Prostate gland (tissue), 2 donors: ENCODE measurements around the gene PRDM16. TPM values are rescaled to one million over a fixed set of nuclear protein-coding genes. Genes with fewer than 3 reads are reported as not detected.

Experiments
- DNase-seq: peaks from one replicate; pipeline ENCODE4 v3.0.0-alpha.2; 2019; ENCODE audit warnings: low spot score
- H3K27ac ChIP-seq, 2 donors: fragments of 200-600 bp; sonication (generic); 2 replicates each; pipeline ENCODE4 v1.5.1; 2017 to 2019
- H3K27me3 ChIP-seq: fragments of 200-600 bp; sonication (generic); replicated peaks from 2 replicates; pipeline ENCODE4 v1.5.1; 2019; ENCODE audit not compliant: insufficient read depth
- H3K36me3 ChIP-seq, 2 donors: fragments of 200-600 bp; sonication (generic); 1 replicate in 1 of 2; 2 replicates in 1 of 2; pipeline versions ENCODE4 v1.5.1 to v1.8.1; 2017 to 2019
- H3K4me1 ChIP-seq: fragments of 200-600 bp; sonication (generic); replicated peaks from 2 replicates; pipeline ENCODE4 v1.5.1; 2019
- H3K4me3 ChIP-seq, 2 donors: fragments of 200-600 bp; sonication (generic); 2 replicates each; pipeline ENCODE4 v1.5.1; 2017 to 2019
- H3K9me3 ChIP-seq: fragments of 200-600 bp; sonication (generic); 2 replicates; pipeline ENCODE4 v1.5.1; 2017
- CTCF ChIP-seq, 4 experiments: fragments of 200-600 bp in 2 of 4; fragments of 450-650 bp in 2 of 4; sonication (generic) in 2 of 4; IDR thresholded peaks; 1 replicate in 3 of 4; 2 replicates in 1 of 4; pipeline ENCODE4 v1.5.1; 2016 to 2019; ENCODE audit warnings: antibody characterized with exemption in 4 of 4, mild to moderate bottlenecking in 2 of 4, moderate library complexity in 2 of 4
- POLR2A ChIP-seq: fragments of 450-650 bp; IDR thresholded peaks from one replicate; pipeline ENCODE4 v1.6.1; 2016; ENCODE audit warnings: antibody characterized with exemption, mild to moderate bottlenecking
- POLR2AphosphoS5 ChIP-seq: sonication (generic); formaldehyde crosslinking; IDR thresholded peaks from one replicate; pipeline ENCODE4 v1.6.1; 2017; ENCODE audit warnings: antibody characterized with exemption
- WGBS: methylation state at CpG from one replicate; pipeline ENCODE4 v1.1.5; 2018; 5-methylcytosine and 5-hydroxymethylcytosine counted together
- intact Hi-C: fragments of 100-400 bp; cut with DNase I; formaldehyde crosslinking; loops from one replicate; pipeline ENCODE4 v1.14.2; 2022
- total RNA-seq, 2 donors: library from RNA; depleted of rRNA; stranded (reverse); fragments of >200 nt; gene quantifications; one replicate each; pipeline ENCODE4 v1.1.0, GENCODE V29; 2016

Gene PRDM16
- total RNA-seq, 2 donors from 2014 or later: 0.23 to 6.5 TPM

DNA sequence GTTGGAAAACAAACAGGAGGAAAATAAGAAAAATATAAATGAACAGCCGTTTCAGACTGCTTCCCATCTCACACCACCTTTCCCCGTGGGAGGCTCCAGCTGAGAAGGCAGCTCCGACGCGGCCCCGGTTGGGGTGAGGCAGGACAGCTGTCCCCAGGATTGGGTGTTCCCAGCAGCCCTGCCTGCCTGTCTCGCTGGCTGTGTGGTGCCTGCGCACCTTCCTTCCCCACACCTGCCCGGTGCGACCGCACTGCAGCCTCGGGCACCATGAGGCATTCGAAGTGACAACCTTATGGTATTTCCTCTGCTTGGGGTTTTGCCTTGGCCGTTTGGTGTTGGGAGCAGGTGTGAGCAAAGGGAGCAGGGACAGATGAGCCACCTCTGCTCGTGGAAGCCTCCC, 161.6 kb downstream of the PRDM16 start:
- DNase-seq: no peak
- Histone ChIP-seq H3K4me3 (no peak overlapping the region), H3K9me3 (no peaks in the 10 kb centered on the region), H3K27me3 (peaks cover 2% of the 10 kb centered on the region), H3K27ac (no peak overlapping the region), H3K4me1 (no peaks in the 10 kb centered on the region), H3K36me3 (no peaks in the 10 kb centered on the region)
- WGBS: 72% methylated on average over 15 of the region's 15 CpGs
- TF ChIP-seq POLR2A: no peak
- TF ChIP-seq CTCF (IDR thresholded peaks at IDR 0.05): no peak
- no peak for TF ChIP-seq POLR2AphosphoS5
- intact Hi-C loops: no loop called here

GRCh38 chr1:3231245-3231644, 162.2 kb downstream of the PRDM16 start:
- intact Hi-C loops: no loop called here
- no peaks in the 10 kb centered on the region for H3K9me3 ChIP-seq
- 94% methylated on average over 21 of the region's 24 CpGs for WGBS

GRCh38 chr1:3231826-3232225, 162.8 kb downstream of the PRDM16 start:
- DNase-seq: no peak
- 84% methylated on average over 16 of the region's 16 CpGs for WGBS
- Histone ChIP-seq H3K27me3 (no peaks in the 10 kb centered on the region), H3K36me3 (no peaks in the 10 kb centered on the region), H3K4me1 (no peaks in the 10 kb centered on the region), H3K4me3 (no peak overlapping the region), H3K9me3 (no peaks in the 10 kb centered on the region), H3K27ac (no peak overlapping the region)
- intact Hi-C loops: no loop called here
- TF ChIP-seq POLR2AphosphoS5 (no peak), CTCF (IDR thresholded peaks at IDR 0.05) (no peak), POLR2A (no peak)

More at GRCh38 chr1:3231245-3231644, 162.2 kb downstream of the PRDM16 start:
- no peak overlapping the region for H3K27ac ChIP-seq
- H3K4me3 ChIP-seq: no peak overlapping the region
- no peaks in the 10 kb centered on the region for H3K4me1 ChIP-seq
- no peaks in the 10 kb centered on the region for H3K36me3 ChIP-seq
- H3K27me3 ChIP-seq: no peaks in the 10 kb centered on the region
- no peak for DNase-seq
- TF ChIP-seq POLR2A: no peak
- no peak for TF ChIP-seq CTCF (IDR thresholded peaks at IDR 0.05)
- TF ChIP-seq POLR2AphosphoS5: no peak

DNA sequence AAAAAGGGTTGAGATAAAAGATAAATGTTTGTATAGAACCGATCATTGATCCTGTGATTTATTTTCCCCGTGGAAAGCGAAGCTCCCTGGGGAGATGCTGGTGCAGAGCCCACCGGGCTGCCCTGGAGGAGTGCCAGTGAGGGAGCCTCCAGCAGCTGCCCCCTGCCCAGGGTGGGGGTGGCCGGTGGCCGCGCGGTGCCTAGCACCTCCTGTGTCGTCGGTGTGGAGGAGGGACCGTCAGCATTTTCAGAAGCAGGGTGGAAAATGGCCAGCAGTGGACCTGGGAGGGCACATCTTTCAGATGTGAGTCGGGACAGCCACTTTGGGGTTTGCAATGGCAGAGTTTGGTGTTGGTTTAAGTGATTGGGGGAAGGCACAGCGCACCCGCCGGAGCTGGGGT, 164.0 kb downstream of the PRDM16 start:
- DNase-seq: no peak
- Histone ChIP-seq H3K4me3 (no peak overlapping the region), H3K4me1 (no peaks in the 10 kb centered on the region), H3K36me3 (no peaks in the 10 kb centered on the region), H3K9me3 (no peaks in the 10 kb centered on the region), H3K27me3 (no peaks in the 10 kb centered on the region), H3K27ac (no peak overlapping the region)
- 66% methylated on average over 15 of the region's 15 CpGs for WGBS
- intact Hi-C loops: no loop called here
- TF ChIP-seq POLR2A: no peak
- TF ChIP-seq CTCF (IDR thresholded peaks at IDR 0.05): no peak
- TF ChIP-seq POLR2AphosphoS5: no peak

DNA sequence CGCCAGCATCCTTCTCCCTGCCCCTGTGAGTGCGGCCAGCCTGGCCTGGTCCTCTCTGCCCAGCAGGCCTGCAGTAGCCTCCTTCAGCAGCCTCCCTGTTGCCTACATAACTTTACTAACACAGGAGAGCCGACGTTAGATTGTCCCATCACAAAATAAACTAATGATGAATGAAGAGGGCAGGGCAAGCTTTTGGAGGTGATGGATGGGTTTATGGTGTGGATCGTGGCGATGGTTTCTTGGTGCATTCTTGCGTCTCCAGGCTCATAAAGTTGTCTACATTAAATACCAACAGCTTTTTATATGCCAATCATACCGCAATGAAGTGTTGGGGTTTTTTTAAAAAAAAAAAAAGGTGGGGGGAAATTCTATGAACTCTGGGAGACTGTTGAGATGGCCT, 164.5 kb downstream of the PRDM16 start:
- Histone ChIP-seq H3K9me3 (no peaks in the 10 kb centered on the region), H3K4me3 (no peak overlapping the region), H3K4me1 (no peaks in the 10 kb centered on the region), H3K27ac (no peak overlapping the region), H3K27me3 (no peaks in the 10 kb centered on the region), H3K36me3 (no peaks in the 10 kb centered on the region)
- TF ChIP-seq POLR2A: no peak
- no peak for TF ChIP-seq CTCF (IDR thresholded peaks at IDR 0.05)
- TF ChIP-seq POLR2AphosphoS5: no peak
- WGBS: 38% methylated on average over 8 of the region's 8 CpGs
- DNase-seq: no peak
- intact Hi-C loops: no loop called here
